Loucy (cell line): ENCODE results near the gene MAPK6.

Experiments used
- CTCF ChIP-seq: fragments of 200-600 bp; sonication (generic); conservative IDR thresholded peaks from 2 replicates; pipeline ENCODE4 v1.5.1; 2014; ENCODE audit warnings: mild to moderate bottlenecking, antibody characterized with exemption, low read length
- EZH2phosphoT487 ChIP-seq: fragments of 200-600 bp; IDR thresholded peaks from 2 replicates; pipeline ENCODE4 v1.6.1; 2018; ENCODE audit warnings: antibody characterized with exemption, mild to moderate bottlenecking, moderate library complexity, borderline replicate concordance

DNA sequence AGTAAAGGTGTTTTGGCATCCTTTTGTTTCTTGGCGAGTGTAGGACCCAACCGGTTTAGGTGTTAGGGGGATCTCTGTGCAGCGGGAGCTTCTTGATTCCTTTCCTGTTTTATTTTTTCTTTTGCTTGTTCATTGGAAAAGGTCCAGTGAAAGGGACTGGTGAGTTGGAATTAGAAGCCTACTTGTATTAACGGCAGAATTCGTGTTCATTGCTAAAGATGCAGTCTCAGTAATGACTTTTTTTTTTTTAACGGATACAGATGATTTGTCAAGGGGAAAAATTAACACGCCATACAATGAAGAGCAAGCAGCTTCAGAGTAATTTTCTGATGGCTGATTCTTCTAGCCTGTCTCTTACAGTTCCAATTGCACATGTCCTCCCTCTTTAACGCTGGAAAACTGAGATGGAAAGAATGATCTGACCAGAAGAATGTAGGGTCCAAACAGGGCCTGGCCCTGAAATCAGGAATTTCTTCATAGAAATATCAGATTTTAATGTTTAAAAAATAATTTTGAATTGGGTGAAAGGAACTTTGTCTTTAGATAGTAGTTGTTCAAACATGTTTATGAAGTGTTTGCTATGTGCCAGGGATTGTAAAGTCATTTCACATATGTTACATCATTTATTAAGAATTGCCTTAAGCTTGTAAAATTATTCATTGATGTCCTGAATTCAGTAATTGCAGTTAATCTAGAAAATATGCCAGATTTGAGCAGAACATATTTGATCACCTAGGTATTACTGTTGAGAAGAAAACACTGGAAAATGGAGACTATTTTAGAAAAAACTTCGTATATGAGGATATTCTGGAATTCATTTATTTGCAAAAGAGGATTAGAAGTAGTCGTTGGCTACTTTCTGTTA lies 1.4 kb downstream of the MAPK6 start:
- TF ChIP-seq CTCF: no peak
- no peak for TF ChIP-seq EZH2phosphoT487
